Transverse colon (tissue), 3 donors: ENCODE measurements around the gene SHC2.

Source experiments
- CTCF ChIP-seq, 5 experiments: fragments of 200-600 bp in 3 of 5; fragments of 450-650 bp in 2 of 5; sonication (generic) in 3 of 5; IDR thresholded peaks; 1 replicate in 2 of 5; 2 replicates in 3 of 5; pipeline ENCODE4 v1.5.1; 2016 to 2017; ENCODE audit warnings: antibody characterized with exemption in 5 of 5, inconsistent platforms in 3 of 5, mild to moderate bottlenecking in 2 of 5, moderate library complexity in 1 of 5
- EP300 ChIP-seq: sonication (generic); formaldehyde crosslinking; IDR thresholded peaks from one replicate; pipeline ENCODE4 v1.6.1; 2017; ENCODE audit warnings: antibody characterized with exemption, low read depth

DNA sequence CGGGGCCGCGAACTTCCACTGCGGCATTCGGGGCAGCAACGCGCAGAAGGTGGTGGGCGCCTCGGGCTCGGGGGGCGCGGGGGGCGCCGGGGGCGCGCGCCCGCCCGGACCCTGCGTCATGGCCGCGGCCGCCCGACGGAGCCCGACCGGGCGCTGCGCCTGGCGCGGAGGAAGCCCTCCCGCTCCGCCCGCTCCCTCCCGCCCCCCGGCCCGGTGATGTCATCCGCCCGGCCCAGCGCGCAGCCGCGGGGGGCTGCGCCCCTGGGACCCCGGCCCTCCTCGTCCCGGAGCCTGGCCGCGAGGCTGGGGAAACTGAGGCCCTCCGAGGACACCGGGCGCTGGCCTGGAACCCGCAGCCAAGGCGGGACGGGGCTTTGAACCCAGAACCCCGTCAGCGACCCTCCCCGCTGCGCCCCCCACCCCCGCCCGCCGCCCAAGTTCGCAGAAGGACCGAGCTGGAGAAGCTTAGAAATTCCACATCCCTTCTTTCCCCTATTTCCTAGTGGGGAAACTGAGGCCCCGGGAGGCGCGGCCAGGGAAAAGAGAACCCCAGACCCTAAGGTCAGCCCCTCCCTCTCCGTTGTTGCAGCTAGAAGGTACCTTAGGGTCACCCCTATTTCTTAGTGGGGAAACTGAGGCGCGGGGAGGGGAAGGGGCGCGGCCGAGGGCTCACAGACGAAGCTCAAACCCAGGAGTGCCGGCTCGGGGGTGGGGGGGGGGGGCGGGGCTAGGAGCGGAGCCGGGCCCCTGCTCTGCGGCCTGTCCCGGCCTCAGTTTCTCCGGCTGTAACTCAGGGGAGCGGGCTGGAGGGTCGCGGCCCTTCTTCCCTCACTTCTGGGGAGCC is at the start of gene SHC2:
- TF ChIP-seq CTCF (IDR thresholded peaks at IDR 0.05): no peak
- no peak for TF ChIP-seq EP300
